AG08396 (cell line): ENCODE measurements around the gene B9D1.
"Not testable (repeated sequence)": the region's sequence is repeated elsewhere in the genome, so short reads cannot be mapped to it uniquely, and the experiment has no call there.

Experiments
- DNase-seq: peaks from one replicate; pipeline ENCODE4 v3.0.0; 2012; ENCODE audit warnings: low spot score, mixed read lengths

B9D1 gene

GRCh38 chr17:19357761-19358160, 4.8 kb downstream of the B9D1 start:
- DNase-seq: no peak

- no peak for DNase-seq
These were observed 5.2 kb downstream of the B9D1 start for GRCh38 chr17:19357351-19357750.

- DNase-seq: no peak
These were observed 7.8 kb downstream of the B9D1 start for GRCh38 chr17:19354748-19355147.

GRCh38 chr17:19353401-19353800, 9.1 kb downstream of the B9D1 start:
- not testable (repeated sequence) for DNase-seq

GRCh38 chr17:19348806-19349205, 13.7 kb downstream of the B9D1 start:
- no peak for DNase-seq

GRCh38 chr17:19348081-19348650, 14.4 kb downstream of the B9D1 start:
- no peak for DNase-seq

- DNase-seq: no peak
These were observed 15.0 kb downstream of the B9D1 start for GRCh38 chr17:19347323-19348080.

GRCh38 chr17:19346351-19347255, 15.9 kb downstream of the B9D1 start:
- peak; percentile 67 for DNase-seq

- DNase-seq: no peak
These were observed 16.8 kb downstream of the B9D1 start for GRCh38 chr17:19345486-19346350.

GRCh38 chr17:19345067-19345460, 17.5 kb downstream of the B9D1 start:
- no peak for DNase-seq

GRCh38 chr17:19344311-19345066, 18.0 kb downstream of the B9D1 start:
- no peak for DNase-seq

GRCh38 chr17:19343671-19344151, 18.8 kb downstream of the B9D1 start:
- no peak for DNase-seq

GRCh38 chr17:19343256-19343630, 19.3 kb downstream of the B9D1 start:
- DNase-seq: no peak

GRCh38 chr17:19342611-19343255, 19.8 kb downstream of the B9D1 start:
- no peak for DNase-seq

- peak; percentile 53 for DNase-seq
These were observed 20.6 kb downstream of the B9D1 start for GRCh38 chr17:19341641-19342610.

GRCh38 chr17:19341211-19341631, 21.3 kb downstream of the B9D1 start:
- DNase-seq: no peak

- DNase-seq: no peak
These were observed 23.1 kb downstream of the B9D1 start for GRCh38 chr17:19339341-19339815.

GRCh38 chr17:19338031-19338990, 24.2 kb downstream of the B9D1 start:
- peak; percentile 61 for DNase-seq
